Measurements from ENCODE around the gene RGL4.

The RGL4 gene

DNA sequence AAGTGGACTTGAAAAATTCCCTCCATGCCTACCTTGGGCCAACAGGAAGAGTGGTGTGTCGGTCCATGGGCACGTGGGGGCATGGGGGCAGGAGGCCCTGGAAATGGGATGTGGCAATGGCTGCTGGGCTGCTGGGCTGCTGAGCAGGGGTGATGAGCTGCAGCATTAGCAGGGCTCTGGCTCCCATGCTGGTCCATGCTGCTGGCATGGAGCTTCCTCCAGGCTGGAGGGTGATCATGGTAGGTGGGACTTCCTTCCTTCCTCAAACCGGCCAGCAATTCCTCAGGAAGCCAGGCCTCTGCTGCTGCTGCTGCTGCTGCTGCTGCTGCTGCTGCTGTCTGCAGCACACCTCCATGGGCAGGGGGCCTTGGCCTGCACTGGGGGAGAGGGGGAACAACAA is 4.3 kb downstream of the RGL4 start:
- in situ Hi-C loops (cut with HindIII; ENCODE audit: low pct_ligation_motif_present, low pct_unique_long_range_greater_than_20kb, low sequenced_read_pairs) = no loop called here
- DNase-seq = no peak

DNA sequence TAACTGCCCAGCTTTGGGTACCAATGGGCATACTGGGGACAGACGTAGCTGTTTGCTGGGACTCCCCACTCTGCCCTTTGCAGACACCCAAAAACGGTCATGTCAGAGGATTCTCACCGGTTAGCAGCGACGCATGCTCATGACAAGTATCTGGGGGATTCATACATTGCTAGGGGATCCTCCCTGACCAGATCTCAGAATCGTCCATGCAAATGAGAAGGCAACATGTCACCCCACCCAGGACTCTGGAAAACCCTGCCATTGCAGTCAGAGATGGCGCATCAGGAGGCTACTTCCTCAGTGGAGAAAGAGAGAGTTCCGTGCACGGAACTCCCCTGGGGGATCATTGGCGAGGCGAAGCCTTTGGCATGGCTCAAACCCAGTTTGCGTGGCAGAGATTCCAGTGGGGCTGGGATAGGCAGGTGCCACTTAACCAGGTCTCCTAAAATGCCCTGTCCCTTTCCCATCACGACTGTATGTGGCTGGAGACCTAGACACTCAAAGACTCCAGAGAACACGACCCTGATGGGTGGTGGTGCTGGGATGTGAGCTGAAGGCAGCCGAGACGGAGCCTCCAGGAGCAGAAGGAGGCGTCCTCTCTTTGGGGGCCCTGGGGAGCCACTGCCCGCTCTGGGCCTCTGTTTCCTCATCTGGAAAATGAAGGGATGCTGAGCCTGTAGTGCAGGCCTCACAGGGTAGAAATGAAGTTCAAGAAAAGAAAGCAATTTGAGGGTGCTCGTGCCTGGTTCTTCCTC is 4.9 kb downstream of the RGL4 start:
- DNase-seq = no peak
- in situ Hi-C loops (cut with HindIII; ENCODE audit: low pct_ligation_motif_present, low pct_unique_long_range_greater_than_20kb, low sequenced_read_pairs) = no loop called here

- DNase-seq = no peak
- in situ Hi-C loops (cut with HindIII; ENCODE audit: low pct_ligation_motif_present, low pct_unique_long_range_greater_than_20kb, low sequenced_read_pairs) = no loop called here
Measured at GRCh38 chr22:23696326-23696851, 5.6 kb downstream of the RGL4 start.

- no peak for DNase-seq
- in situ Hi-C loops (cut with HindIII; ENCODE audit: low pct_ligation_motif_present, low pct_unique_long_range_greater_than_20kb, low sequenced_read_pairs) = no loop called here
Measured at GRCh38 chr22:23697031-23697970, 6.5 kb downstream of the RGL4 start.

DNA sequence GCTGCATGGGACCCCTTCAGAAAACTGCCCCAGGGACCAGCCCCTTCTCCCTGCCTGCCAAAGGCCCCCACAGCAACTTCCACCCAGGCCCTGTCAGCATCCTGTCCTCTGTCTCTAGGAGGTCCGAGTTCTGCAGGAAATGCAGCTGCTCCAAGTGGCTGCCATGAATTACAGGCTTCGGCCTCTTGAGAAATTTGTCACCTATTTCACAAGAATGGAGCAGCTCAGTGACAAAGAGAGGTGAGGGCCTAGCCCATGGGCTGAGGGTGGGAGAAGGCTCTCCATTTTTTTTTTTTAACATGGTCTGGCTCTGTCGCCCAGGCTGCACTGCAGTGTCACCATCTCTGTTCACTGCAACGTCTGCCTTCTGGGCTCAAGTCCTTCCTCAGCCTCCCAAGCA is 7.3 kb downstream of the RGL4 start:
- in situ Hi-C loops (cut with HindIII; ENCODE audit: low pct_ligation_motif_present, low pct_unique_long_range_greater_than_20kb, low sequenced_read_pairs) = no loop called here
- DNase-seq = no peak

- in situ Hi-C loops (cut with HindIII; ENCODE audit: low pct_ligation_motif_present, low pct_unique_long_range_greater_than_20kb, low sequenced_read_pairs) = no loop called here
- no peak for DNase-seq
Measured at GRCh38 chr22:23698673-23699235, 7.9 kb downstream of the RGL4 start.

GRCh38 chr22:23700706-23701105 is 9.9 kb downstream of the RGL4 start:
- in situ Hi-C loops (cut with HindIII; ENCODE audit: low pct_ligation_motif_present, low pct_unique_long_range_greater_than_20kb, low sequenced_read_pairs) = no loop called here
- DNase-seq = no peak

- no peak for DNase-seq
- in situ Hi-C loops (cut with HindIII; ENCODE audit: low pct_ligation_motif_present, low pct_unique_long_range_greater_than_20kb, low sequenced_read_pairs) = no loop called here
Measured at GRCh38 chr22:23704062-23704461, 13.2 kb downstream of the RGL4 start.

- DNase-seq = no peak
- in situ Hi-C loops (cut with HindIII; ENCODE audit: low pct_ligation_motif_present, low pct_unique_long_range_greater_than_20kb, low sequenced_read_pairs) = no loop called here
Measured at GRCh38 chr22:23704829-23705228, 14.0 kb downstream of the RGL4 start.

DNA sequence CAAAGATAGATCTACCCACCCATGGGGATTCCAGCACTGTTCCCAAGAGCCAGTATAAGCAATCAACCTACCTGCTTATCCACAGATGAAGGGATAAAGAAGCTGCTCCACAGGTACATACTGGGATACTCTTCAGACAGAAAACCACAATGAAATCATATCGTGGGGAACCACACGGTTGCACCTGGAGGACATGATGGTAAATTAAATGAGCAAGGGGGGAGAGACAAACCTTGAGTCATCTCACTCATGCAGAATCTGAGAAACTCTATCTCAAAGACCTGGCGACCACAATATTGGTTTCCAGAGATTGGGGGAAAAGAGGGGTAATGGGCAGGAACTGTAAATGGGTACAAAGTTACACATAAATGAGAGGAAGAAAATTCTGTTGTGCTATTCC is 14.5 kb downstream of the RGL4 start:
- no peak for DNase-seq
- in situ Hi-C loops (cut with HindIII; ENCODE audit: low pct_ligation_motif_present, low pct_unique_long_range_greater_than_20kb, low sequenced_read_pairs) = no loop called here

- no peak for DNase-seq
- in situ Hi-C loops (cut with HindIII; ENCODE audit: low pct_ligation_motif_present, low pct_unique_long_range_greater_than_20kb, low sequenced_read_pairs) = no loop called here
Measured at GRCh38 chr22:23708270-23708669, 17.5 kb downstream of the RGL4 start.

DNA sequence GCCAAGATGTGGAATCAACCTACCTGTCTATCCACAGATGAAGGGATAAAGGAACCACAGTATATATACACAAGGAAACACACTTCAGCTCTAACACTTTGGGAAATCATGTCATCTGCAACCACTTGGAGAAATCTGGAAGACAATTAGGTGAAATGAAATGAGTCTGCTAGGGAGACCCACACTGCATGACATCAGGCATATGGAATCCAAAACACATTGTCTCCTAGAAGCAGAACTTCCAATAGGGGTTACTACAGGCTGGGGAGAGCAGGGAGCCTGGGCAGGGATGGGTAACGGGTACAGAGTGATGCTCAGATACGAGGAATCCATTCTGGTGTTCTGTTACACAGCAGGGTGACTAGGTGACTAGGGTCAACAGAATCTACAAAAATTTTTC is 18.3 kb downstream of the RGL4 start:
- in situ Hi-C loops (cut with HindIII; ENCODE audit: low pct_ligation_motif_present, low pct_unique_long_range_greater_than_20kb, low sequenced_read_pairs) = no loop called here
- no peak for DNase-seq

- in situ Hi-C loops (cut with HindIII; ENCODE audit: low pct_ligation_motif_present, low pct_unique_long_range_greater_than_20kb, low sequenced_read_pairs) = no loop called here
- no peak for DNase-seq
Measured at GRCh38 chr22:23712256-23712655, 21.4 kb downstream of the RGL4 start.

GRCh38 chr22:23713696-23714595 is 23.1 kb downstream of the RGL4 start:
- no peak for DNase-seq
- in situ Hi-C loops (cut with HindIII; ENCODE audit: low pct_ligation_motif_present, low pct_unique_long_range_greater_than_20kb, low sequenced_read_pairs) = no loop called here

DNA sequence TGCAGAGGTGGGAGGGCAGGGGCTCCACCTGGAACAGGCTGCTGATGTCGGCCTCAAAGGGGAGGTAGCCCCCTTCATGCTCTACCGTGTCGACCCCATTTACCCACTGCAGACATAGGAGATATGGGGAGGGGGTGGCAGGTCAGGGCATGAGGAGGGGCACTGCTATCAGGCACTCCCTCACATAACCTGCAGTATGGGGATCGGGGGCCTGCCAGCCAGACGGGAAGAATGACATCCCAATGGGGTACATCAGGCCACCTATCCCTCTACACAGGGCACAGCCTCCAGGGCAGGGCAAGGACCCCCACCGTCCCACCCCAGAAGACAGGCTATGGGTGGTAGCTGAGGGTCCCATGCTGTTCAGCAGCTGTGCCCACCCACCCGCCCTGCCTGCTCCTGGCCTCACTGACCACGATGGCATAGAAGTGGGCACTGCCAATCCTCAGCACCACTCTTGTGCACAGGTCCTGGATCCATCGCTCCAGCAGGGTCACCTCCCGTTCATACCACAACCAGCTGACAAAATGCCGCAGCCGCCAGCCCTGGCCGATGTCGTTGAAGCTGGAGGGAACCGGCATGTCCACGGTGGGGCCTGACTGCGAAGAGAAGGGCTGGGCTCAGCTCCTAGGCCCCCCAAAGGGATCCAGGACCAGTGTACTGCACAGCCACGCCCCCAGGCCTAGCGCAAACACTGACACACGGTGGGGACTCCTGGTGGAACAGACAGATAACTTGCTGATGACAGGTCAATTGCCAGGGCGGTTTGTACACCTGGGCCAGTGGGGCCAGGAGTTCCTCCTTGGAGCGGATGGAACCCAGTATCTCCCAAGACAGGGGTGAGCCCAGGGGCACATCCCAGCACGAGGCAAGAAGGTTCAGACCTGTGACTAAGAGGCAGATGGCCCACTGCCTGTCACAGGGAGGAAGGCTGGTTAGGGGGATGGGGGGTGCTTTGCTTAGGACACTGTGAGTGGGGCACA is 24.1 kb downstream of the RGL4 start:
- no peak for DNase-seq
- in situ Hi-C loops (cut with HindIII; ENCODE audit: low pct_ligation_motif_present, low pct_unique_long_range_greater_than_20kb, low sequenced_read_pairs) = no loop called here

GRCh38 chr22:23715806-23716375 is 25.1 kb downstream of the RGL4 start:
- DNase-seq = no peak
- in situ Hi-C loops (cut with HindIII; ENCODE audit: low pct_ligation_motif_present, low pct_unique_long_range_greater_than_20kb, low sequenced_read_pairs) = no loop called here
